ENCODE data around the gene NSUN3.
"Not testable (repeated sequence)": the region's sequence is repeated elsewhere in the genome, so short reads cannot be mapped to it uniquely, and the experiment has no call there.

The NSUN3 gene

GRCh38 chr3:94028093-94028837 lies 34.6 kb upstream of the NSUN3 start, which contains the start of gene STX19:
Gene STX19, minus strand, starts transcription at chr3:94028597. Its CDS starts 13,328 bp downstream, at chr3:94015269.
- peak within 1 kb of the TSS; percentile 74 for H3K4me3 ChIP-seq (ENCODE audit: low read depth, low read length)
- TF ChIP-seq, protein P1, sequence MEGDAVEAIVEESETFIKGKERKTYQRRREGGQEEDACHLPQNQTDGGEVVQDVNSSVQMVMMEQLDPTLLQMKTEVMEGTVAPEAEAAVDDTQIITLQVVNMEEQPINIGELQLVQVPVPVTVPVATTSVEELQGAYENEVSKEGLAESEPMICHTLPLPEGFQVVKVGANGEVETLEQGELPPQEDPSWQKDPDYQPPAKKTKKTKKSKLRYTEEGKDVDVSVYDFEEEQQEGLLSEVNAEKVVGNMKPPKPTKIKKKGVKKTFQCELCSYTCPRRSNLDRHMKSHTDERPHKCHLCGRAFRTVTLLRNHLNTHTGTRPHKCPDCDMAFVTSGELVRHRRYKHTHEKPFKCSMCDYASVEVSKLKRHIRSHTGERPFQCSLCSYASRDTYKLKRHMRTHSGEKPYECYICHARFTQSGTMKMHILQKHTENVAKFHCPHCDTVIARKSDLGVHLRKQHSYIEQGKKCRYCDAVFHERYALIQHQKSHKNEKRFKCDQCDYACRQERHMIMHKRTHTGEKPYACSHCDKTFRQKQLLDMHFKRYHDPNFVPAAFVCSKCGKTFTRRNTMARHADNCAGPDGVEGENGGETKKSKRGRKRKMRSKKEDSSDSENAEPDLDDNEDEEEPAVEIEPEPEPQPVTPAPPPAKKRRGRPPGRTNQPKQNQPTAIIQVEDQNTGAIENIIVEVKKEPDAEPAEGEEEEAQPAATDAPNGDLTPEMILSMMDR (IDR thresholded peaks at IDR 0.05; ENCODE audit: control insufficient read depth, extremely low read depth, insufficient read depth): no peak
- DNase-seq (ENCODE audit: low read depth): peak; percentile 95

DNA sequence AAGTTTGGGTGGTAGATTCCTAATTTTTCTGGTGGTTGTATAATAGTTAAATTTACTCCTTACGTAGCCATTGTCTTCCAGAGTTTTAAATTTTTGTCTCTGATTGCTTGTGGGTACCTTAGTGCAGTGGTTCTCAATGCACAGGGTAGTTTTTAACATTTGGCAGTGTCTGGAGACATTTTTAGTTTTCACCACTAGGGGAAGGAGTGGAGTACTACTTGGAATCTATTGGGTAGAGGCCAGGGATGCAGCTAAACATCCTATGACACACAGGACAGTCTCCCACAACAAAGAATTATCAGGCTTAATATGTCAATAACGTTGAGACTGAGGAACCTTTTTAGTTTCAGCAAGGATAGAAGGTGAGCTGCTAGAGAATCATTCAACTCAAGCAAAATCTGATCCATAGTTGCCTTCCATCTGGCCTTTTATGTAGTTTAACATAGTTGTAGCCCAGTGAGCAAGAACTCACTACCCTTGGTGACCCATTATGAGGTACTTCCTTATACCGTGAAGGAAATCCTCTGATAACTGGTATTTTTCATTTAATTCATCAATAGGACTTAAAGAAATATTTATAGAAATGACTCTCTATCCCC lies 25.9 kb upstream of the NSUN3 start:
- H3K4me3 ChIP-seq (ENCODE audit: low read depth, low read length): no peak overlapping the region
- peak; percentile 49 for DNase-seq (ENCODE audit: low read depth)
- TF ChIP-seq, protein P1 (IDR thresholded peaks at IDR 0.05; ENCODE audit: control insufficient read depth, extremely low read depth, insufficient read depth): peak; percentile 39

DNA sequence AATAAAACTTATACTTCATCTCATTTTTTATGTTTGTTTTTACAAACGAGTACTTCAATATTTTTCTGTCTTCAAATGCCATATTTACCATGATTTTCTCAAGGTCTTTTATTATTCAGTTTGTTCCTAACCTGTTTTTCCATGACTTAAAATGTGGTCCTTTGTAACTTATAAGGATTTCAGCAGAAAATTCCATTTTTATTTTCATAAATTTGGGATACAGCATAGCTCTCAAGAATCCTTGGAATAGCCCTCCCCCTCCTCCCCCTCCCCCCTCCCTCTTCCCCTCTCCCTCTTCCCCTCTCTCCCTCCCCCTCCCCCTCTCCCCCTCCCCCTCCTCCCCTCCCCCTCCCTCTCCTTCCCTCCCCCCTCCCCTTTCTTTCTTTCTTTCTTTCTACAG lies 19.6 kb upstream of the NSUN3 start:
- DNase-seq (ENCODE audit: low read depth): no peak
- TF ChIP-seq, protein P1 (IDR thresholded peaks at IDR 0.05; ENCODE audit: control insufficient read depth, extremely low read depth, insufficient read depth): no peak
- no peak overlapping the region for H3K4me3 ChIP-seq (ENCODE audit: low read depth, low read length)

DNA sequence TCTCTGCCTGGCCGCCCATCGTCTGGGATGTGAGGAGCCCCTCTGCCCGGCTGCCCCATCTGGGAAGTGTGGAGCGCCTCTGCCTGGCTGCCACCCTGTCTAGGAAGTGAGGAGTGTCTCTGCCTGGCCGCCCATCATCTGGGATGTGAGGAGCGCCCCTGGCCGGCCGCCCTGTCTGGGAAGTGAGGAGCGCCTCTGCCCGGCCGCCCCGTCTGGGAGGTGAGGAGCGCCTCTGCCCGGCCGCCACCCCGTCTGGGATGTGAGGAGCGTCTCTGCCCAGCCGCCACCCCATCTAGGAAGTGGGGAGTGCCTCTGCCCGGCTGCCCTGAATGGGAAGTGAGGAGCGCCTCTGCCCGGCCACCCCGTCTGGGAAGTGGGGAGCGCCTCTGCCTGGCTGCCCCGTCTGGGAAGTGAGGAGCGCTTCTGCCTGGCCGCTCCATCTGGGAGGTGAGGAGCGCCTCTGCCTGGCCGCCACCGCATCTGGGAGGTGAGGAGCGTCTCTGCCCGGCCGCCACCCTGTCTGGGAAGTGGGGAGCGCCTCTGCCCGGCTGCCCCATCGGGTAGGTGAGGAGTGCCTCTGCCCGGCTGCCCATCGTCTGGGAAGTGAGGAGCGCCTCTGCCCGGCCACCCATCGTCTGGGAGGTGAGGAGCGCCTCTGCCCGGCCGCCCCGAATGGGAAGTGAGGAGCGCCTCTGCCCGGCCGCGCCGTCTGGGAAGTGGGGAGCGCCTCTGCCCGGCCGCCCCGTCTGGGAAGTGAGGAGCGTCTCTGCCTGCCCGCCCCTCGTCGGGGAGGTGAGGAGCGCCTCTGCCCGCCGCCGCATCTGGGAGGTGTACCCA lies 18.5 kb upstream of the NSUN3 start:
- DNase-seq (ENCODE audit: low read depth): not testable (repeated sequence)

DNA sequence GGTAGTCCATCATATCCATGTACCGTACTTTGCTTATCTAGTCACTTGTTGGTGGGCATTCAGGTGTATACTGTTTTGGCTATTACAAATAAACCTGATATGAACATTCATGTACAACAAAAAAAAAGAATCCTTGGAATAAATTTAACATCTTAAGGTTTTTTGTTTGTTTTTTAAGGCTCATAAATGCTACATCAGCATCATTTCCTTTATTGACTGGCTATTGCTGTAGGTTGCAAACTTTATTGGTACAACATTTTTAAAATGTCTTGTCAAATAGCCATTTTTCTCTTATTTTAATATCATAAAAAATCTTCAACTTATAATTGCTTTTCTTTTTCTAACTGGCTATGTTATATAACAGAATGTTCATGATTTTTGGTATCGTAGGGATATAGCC lies 16.3 kb upstream of the NSUN3 start:
- TF ChIP-seq, protein P1 (IDR thresholded peaks at IDR 0.05; ENCODE audit: control insufficient read depth, extremely low read depth, insufficient read depth): no peak
- no peak for DNase-seq (ENCODE audit: low read depth)
- no peak overlapping the region for H3K4me3 ChIP-seq (ENCODE audit: low read depth, low read length)

More for the DNA sequence above, 18.5 kb upstream of the NSUN3 start:
- not testable (repeated sequence) for H3K4me3 ChIP-seq (ENCODE audit: low read depth, low read length)

GRCh38 chr3:94049267-94049666 lies 13.6 kb upstream of the NSUN3 start:
- TF ChIP-seq, protein P1 (IDR thresholded peaks at IDR 0.05; ENCODE audit: control insufficient read depth, extremely low read depth, insufficient read depth): no peak
- H3K4me3 ChIP-seq (ENCODE audit: low read depth, low read length): no peak overlapping the region
- DNase-seq (ENCODE audit: low read depth): no peak

- H3K4me3 ChIP-seq (ENCODE audit: low read depth, low read length): no peak overlapping the region
- DNase-seq (ENCODE audit: low read depth): no peak
- TF ChIP-seq, protein P1 (IDR thresholded peaks at IDR 0.05; ENCODE audit: control insufficient read depth, extremely low read depth, insufficient read depth): no peak
Measured at GRCh38 chr3:94050546-94050945, 12.3 kb upstream of the NSUN3 start.

Data from LNCaP clone FGC (cell line).